ENCODE results near the gene RPL15.

Gene RPL15

GRCh38 chr3:23938688-23939087, 21.8 kb downstream of the RPL15 start:
- no peak overlapping the region for H3K4me3 ChIP-seq (ENCODE audit: low read depth, low read length)
- no peak overlapping the region for H2AFZ ChIP-seq
- H3K9ac ChIP-seq: no peak overlapping the region
- H3K36me3 ChIP-seq (ENCODE audit: control insufficient read depth, insufficient read depth, low read length): no peaks in the 10 kb centered on the region
- no peaks in the 10 kb centered on the region for H3K9me3 ChIP-seq (ENCODE audit: control insufficient read depth, low read length)
- no peak overlapping the region for H3K27ac ChIP-seq
- H3K27me3 ChIP-seq (ENCODE audit: control insufficient read depth, insufficient read depth, low read length): no peaks in the 10 kb centered on the region
- H3K79me2 ChIP-seq: no peaks in the 10 kb centered on the region
- TF ChIP-seq, protein P1, sequence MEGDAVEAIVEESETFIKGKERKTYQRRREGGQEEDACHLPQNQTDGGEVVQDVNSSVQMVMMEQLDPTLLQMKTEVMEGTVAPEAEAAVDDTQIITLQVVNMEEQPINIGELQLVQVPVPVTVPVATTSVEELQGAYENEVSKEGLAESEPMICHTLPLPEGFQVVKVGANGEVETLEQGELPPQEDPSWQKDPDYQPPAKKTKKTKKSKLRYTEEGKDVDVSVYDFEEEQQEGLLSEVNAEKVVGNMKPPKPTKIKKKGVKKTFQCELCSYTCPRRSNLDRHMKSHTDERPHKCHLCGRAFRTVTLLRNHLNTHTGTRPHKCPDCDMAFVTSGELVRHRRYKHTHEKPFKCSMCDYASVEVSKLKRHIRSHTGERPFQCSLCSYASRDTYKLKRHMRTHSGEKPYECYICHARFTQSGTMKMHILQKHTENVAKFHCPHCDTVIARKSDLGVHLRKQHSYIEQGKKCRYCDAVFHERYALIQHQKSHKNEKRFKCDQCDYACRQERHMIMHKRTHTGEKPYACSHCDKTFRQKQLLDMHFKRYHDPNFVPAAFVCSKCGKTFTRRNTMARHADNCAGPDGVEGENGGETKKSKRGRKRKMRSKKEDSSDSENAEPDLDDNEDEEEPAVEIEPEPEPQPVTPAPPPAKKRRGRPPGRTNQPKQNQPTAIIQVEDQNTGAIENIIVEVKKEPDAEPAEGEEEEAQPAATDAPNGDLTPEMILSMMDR (IDR thresholded peaks at IDR 0.05): no peak
- H3K4me1 ChIP-seq: peaks cover 3% of the 10 kb centered on the region
- no peak overlapping the region for H3K4me2 ChIP-seq (ENCODE audit: low read length)

DNA sequence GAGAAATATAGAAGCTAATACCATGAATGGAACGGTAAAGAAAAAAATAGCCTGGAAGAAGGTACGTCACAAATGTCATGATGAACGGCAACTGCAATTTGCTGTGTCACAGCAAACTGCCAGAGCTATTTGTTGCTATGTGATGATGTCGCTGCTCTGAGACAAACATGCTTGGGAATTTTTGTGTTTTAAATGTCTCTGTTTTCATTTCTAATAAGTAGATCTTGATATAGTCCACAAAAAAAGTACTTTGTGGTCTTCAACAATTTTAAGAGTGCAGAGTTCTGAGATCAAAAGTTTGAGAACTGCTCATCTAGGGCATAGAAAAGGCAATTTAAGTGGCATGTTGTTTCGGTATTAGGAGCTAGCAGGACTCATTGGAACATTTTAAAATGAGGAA, 23.8 kb downstream of the RPL15 start:
- Histone ChIP-seq H3K27me3 (ENCODE audit: control insufficient read depth, insufficient read depth, low read length) (no peaks in the 10 kb centered on the region), H3K9me3 (ENCODE audit: control insufficient read depth, low read length) (no peaks in the 10 kb centered on the region), H3K4me3 (ENCODE audit: low read depth, low read length) (no peak overlapping the region), H3K79me2 (no peaks in the 10 kb centered on the region), H2AFZ (no peak overlapping the region), H3K36me3 (ENCODE audit: control insufficient read depth, insufficient read depth, low read length) (no peaks in the 10 kb centered on the region), H3K4me1 (peaks cover 4% of the 10 kb centered on the region), H3K4me2 (ENCODE audit: low read length) (no peak overlapping the region), H3K9ac (no peak overlapping the region), H3K27ac (no peak overlapping the region)
- TF ChIP-seq, protein P1 (IDR thresholded peaks at IDR 0.05): no peak

DNA sequence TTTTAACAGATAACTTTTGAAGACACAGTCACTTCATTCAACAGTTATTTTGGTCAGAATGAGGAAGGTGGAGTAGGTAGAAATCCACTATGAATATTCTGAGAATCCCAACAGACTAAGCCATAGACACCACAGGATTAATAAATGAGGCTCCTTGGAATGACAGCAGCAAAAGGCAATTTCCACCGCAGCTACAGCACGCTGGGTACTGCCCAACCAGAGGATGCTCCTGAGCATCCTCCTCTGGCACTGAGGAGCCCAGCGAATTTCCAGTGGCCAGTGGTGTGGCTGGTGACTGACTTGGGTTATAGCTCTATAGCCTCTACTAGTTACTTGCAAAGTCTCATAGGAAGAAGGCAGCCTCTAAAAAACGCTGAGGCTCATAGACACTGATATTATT, 24.5 kb downstream of the RPL15 start:
- no peaks in the 10 kb centered on the region for H3K9me3 ChIP-seq (ENCODE audit: control insufficient read depth, low read length)
- no peak overlapping the region for H2AFZ ChIP-seq
- TF ChIP-seq, protein P1 (IDR thresholded peaks at IDR 0.05): no peak
- H3K79me2 ChIP-seq: no peaks in the 10 kb centered on the region
- no peak overlapping the region for H3K4me2 ChIP-seq (ENCODE audit: low read length)
- no peak overlapping the region for H3K9ac ChIP-seq
- H3K4me1 ChIP-seq: peaks cover 4% of the 10 kb centered on the region
- H3K4me3 ChIP-seq (ENCODE audit: low read depth, low read length): no peak overlapping the region
- H3K36me3 ChIP-seq (ENCODE audit: control insufficient read depth, insufficient read depth, low read length): no peaks in the 10 kb centered on the region
- no peaks in the 10 kb centered on the region for H3K27me3 ChIP-seq (ENCODE audit: control insufficient read depth, insufficient read depth, low read length)
- H3K27ac ChIP-seq: no peak overlapping the region

- no peak overlapping the region for H3K9ac ChIP-seq
- peaks cover 4% of the 10 kb centered on the region for H3K79me2 ChIP-seq
- H3K27me3 ChIP-seq (ENCODE audit: control insufficient read depth, insufficient read depth, low read length): no peaks in the 10 kb centered on the region
- no peak overlapping the region for H3K27ac ChIP-seq
- peaks cover 10% of the 10 kb centered on the region for H3K4me1 ChIP-seq
- H3K9me3 ChIP-seq (ENCODE audit: control insufficient read depth, low read length): no peaks in the 10 kb centered on the region
- TF ChIP-seq, protein P1 (IDR thresholded peaks at IDR 0.05): no peak
- no peaks in the 10 kb centered on the region for H3K36me3 ChIP-seq (ENCODE audit: control insufficient read depth, insufficient read depth, low read length)
- H3K4me2 ChIP-seq (ENCODE audit: low read length): no peak overlapping the region
- H2AFZ ChIP-seq: no peak overlapping the region
- H3K4me3 ChIP-seq (ENCODE audit: low read depth, low read length): no peak overlapping the region
Measured at GRCh38 chr3:23942546-23942945, 25.6 kb downstream of the RPL15 start.

GRCh38 chr3:23944007-23944783, 27.3 kb downstream of the RPL15 start:
- no peaks in the 10 kb centered on the region for H3K9me3 ChIP-seq (ENCODE audit: control insufficient read depth, low read length)
- H3K9ac ChIP-seq: no peak overlapping the region
- H3K4me3 ChIP-seq (ENCODE audit: low read depth, low read length): peak overlapping the region; percentile 59
- H2AFZ ChIP-seq: peak overlapping the region; percentile 74
- peaks cover 13% of the 10 kb centered on the region for H3K4me1 ChIP-seq
- peaks cover 18% of the 10 kb centered on the region for H3K79me2 ChIP-seq
- TF ChIP-seq, protein P1 (IDR thresholded peaks at IDR 0.05): no peak
- no peaks in the 10 kb centered on the region for H3K36me3 ChIP-seq (ENCODE audit: control insufficient read depth, insufficient read depth, low read length)
- peak overlapping the region; percentile 78 for H3K4me2 ChIP-seq (ENCODE audit: low read length)
- H3K27ac ChIP-seq: peak overlapping the region; percentile 22
- H3K27me3 ChIP-seq (ENCODE audit: control insufficient read depth, insufficient read depth, low read length): no peaks in the 10 kb centered on the region
